Mammary epithelial cell (primary cell): ENCODE measurements around the gene LARGE2.

Source experiments
- EZH2 ChIP-seq: IDR thresholded peaks from 2 replicates; pipeline ENCODE4 v1.6.1; 2012; ENCODE audit warnings: low read length, inconsistent platforms, borderline replicate concordance
- TF ChIP-seq, protein P1 (sequence below), 2 donors: IDR thresholded peaks in 1 of 2; conservative IDR thresholded peaks in 1 of 2; 2 replicates each; pipeline ENCODE4 v1.5.1; 2011 to 2012; ENCODE audit warnings: inconsistent platforms in 2 of 2, low read length in 2 of 2, mild to moderate bottlenecking in 2 of 2, control low read depth in 1 of 2, low read depth in 1 of 2; ENCODE audit not compliant: insufficient read depth in 1 of 2; ENCODE audit errors: extremely low read depth in 1 of 2

GRCh38 chr11:45925550-45925949, 3.1 kb downstream of the LARGE2 start:
- TF ChIP-seq, protein P1, sequence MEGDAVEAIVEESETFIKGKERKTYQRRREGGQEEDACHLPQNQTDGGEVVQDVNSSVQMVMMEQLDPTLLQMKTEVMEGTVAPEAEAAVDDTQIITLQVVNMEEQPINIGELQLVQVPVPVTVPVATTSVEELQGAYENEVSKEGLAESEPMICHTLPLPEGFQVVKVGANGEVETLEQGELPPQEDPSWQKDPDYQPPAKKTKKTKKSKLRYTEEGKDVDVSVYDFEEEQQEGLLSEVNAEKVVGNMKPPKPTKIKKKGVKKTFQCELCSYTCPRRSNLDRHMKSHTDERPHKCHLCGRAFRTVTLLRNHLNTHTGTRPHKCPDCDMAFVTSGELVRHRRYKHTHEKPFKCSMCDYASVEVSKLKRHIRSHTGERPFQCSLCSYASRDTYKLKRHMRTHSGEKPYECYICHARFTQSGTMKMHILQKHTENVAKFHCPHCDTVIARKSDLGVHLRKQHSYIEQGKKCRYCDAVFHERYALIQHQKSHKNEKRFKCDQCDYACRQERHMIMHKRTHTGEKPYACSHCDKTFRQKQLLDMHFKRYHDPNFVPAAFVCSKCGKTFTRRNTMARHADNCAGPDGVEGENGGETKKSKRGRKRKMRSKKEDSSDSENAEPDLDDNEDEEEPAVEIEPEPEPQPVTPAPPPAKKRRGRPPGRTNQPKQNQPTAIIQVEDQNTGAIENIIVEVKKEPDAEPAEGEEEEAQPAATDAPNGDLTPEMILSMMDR (conservative IDR thresholded peaks at IDR 0.05 in 1 of 2, IDR thresholded peaks at IDR 0.05 in 1 of 2; ENCODE audit: extremely low read depth in 1 of 2, insufficient read depth in 1 of 2, low read depth in 1 of 2, low read length in 2 of 2) = no peak
- TF ChIP-seq EZH2 = no peak
